Measurements from ENCODE around the gene PACS2.

PACS2 gene

DNA sequence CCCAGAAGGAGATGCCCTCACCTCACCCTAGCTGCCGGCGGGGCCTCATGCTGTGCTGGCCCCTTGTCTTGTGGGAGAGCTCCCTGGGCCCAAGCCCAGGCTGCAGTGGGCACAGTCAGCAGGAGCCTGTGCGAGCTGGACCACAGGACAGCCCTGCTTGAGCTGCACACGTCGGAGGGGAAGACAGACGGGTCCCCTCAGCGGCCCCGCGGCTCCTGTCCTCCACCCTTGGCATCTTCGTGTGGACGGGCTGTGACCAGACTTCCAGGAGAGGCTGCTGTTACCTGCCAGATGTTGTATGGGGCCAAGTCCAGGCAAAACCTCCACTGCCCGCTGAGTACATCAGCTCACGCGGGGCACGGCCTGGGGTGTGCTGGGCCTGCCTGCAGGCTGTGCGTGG lies 74.4 kb downstream of the PACS2 start:
- no peak for DNase-seq

DNA sequence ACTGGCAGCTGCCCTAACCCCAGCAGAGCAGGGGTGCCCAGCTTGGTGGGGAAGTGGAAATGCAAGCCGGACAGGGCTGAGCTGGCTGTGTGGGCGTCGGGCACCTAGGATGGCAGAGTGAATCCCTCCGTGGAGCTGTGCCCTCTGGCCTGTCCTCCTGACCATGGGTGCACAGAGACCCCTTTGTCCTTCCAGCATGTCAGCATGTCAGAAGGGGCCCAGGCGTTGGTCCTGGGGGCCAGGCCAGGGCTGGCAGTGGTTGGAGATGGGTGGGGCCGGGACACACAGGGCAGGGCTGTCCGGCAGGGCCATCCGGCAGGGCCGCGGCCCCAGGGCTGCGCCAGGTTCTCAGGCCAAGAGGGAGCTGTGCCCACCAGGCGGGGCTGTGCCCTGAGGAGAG lies 75.0 kb downstream of the PACS2 start:
- DNase-seq, result no peak

GRCh38 chr14:105389976-105390848 lies 75.7 kb downstream of the PACS2 start:
- no peak for DNase-seq

- DNase-seq, result no peak
Measured at GRCh38 chr14:105390849-105391500, 76.4 kb downstream of the PACS2 start.

DNA sequence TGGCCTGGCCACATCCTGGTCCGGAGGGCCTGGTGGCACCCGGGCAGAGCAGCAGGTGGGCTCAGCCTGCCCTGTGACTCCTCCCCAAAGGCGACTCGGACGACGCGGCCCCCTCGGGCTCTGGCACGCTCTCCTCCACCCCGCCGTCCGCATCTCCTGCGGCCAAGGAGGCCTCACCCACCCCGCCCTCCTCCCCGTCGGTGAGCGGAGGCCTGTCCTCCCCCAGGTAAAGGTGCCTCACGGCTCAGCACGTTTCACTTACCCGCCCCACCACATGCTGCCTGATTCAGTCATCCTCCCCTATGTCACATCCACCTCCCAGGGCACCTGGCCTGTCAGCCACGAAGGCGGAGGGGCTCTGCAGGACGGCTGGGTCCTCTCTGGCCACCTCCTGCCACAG lies 77.0 kb downstream of the PACS2 start:
- DNase-seq, result no peak

- no peak for DNase-seq
Measured at GRCh38 chr14:105392131-105393090, 77.9 kb downstream of the PACS2 start.

GRCh38 chr14:105393151-105393550 lies 78.6 kb downstream of the PACS2 start:
- DNase-seq, result no peak

GRCh38 chr14:105394714-105395537 lies 80.4 kb downstream of the PACS2 start:
- DNase-seq, result no peak

- DNase-seq, result no peak
Measured at GRCh38 chr14:105395538-105395854, 80.9 kb downstream of the PACS2 start.

DNA sequence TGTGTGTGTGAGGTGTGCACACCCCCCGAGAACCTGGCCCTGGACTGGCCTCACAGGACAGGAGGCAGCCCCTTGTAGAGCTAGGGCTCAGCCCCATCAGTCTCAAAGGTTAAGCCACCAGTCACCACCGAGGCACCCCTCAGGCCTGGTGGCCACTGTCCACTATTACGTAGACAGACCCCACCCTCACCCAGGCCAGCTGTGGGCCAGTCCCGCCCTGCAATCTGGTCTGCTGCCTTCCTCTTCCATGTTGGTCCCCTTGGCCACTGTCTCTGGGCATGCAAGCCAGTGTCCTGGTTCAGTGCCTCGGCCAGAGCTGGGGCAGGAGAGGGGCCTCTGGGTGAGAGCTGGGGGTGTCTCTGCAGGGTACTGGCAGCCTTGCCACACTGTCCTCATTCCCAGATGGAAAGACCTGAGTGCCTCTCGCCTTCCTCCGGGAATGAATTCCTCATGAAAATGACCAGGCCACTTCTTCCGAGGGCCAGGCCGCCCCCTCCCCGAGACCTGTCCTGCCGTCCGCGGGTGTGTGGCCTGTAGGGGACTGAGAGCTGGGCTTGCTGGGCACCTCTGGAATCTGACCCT lies 82.9 kb downstream of the PACS2 start:
- no peak for DNase-seq

GRCh38 chr14:105398044-105398725 lies 83.6 kb downstream of the PACS2 start, which contains the start of gene TEX22:
Gene TEX22 (plus strand): TSS chr14:105398538. CDS start chr14:105399341, 803 bp downstream.
- DNase-seq, result peak; percentile 63

GRCh38 chr14:105398726-105399465 lies 84.3 kb downstream of the PACS2 start:
- peak; percentile 31 to 34 for DNase-seq

- DNase-seq, result no peak
Measured at GRCh38 chr14:105399466-105399775, 84.9 kb downstream of the PACS2 start.

- DNase-seq, result no peak
Measured at GRCh38 chr14:105400016-105400415, 85.5 kb downstream of the PACS2 start.

DNA sequence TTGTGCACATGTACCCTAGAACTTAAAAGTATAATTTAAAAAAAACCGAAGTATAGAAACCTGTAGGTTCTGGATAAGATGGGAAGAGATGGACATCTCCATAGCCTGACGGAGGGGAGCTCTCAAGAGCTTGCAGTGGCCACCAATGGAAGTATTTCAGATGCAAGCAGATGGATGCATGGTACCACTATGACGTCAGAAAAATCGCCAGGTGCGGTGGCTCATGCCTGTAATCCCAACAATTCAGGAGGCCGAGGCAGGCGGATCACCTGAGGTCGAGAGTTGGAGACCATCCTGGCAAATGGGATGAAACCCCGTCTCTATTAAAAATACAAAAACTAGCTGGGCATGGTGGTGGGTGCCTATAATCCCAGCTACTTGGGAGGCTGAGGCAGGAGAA lies 87.2 kb downstream of the PACS2 start:
- no peak for DNase-seq

DNA sequence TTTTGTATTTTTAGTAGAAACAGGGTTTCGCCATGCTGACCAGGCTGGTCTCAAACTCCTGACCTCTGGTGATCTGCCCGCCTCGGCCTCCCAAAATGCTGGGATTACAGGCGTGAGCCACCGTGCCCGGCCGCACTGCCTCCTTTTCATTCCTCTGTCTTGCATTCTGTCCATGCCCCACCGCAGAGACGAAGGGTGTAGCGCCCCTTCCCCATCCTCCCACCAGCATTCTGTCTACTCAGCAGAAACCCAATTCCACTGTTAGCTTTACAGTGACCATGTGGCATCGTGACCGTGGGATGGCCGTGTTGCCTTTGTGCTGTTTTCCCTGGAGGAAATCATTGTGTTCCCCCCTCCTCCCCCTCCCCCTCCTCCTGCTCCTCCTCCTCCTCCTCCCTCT lies 94.0 kb downstream of the PACS2 start:
- no peak for DNase-seq

GRCh38 chr14:105409364-105409763 lies 94.8 kb downstream of the PACS2 start:
- DNase-seq, result no peak

GRCh38 chr14:105410642-105411016 lies 96.1 kb downstream of the PACS2 start:
- DNase-seq, result no peak

DNA sequence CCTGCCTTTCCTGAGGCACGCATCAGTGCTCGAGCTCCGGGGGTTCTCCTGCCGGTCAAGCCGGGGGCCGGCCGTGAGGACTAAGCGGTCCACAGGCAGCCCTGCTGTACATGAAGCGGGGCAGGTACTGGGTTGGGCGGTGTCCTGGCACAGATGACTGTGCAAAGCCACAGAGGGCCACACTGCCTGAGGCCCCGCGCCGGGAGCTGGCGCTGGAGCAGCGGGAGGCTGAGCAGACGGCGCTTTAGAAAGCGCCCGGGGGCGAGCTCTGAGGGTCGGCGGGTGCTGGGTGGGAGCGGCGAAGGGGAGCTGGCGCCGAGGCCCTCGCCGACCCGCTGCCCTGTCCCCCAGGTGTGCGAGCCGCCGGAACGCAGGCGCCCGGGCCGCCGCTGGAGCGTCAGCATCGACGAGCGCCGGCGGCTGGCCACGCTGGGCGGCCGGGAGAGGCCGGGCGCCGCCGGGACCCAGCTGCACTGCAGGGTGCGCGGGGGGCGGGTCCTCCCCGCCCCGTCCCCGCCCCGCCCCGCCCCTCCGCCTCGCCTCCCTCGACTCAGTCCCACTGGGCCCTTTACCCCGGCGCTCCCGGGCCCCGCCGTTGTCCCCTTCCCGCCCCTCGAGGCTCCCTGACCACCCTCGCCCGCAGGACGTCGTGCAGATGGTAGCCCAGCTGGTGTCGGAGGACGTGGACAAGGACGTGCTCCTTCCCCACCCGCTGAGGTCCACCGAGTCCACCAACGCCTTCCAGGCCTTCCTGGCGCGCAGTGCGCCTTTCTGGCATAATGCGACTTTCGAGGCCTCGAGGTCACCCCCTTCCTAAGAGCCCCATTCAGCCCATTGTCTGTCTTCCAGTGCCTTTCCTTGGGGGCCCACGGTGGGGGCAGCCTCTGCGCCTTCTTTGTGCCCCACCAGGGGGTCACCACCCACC lies 96.7 kb downstream of the PACS2 start:
- DNase-seq, result peak; percentile 14 to 32
